Hematopoietic multipotent progenitor cell treated with erythropoietin and hydrocortisone succinate and interleukin-3 and kit ligand, for 15 days (in vitro differentiated cells): Measurements from ENCODE around the gene COPRS.

Experiments
- DNase-seq: peaks from one replicate; pipeline ENCODE4 v3.0.0-alpha.2; 2015; ENCODE audit warnings: low spot score

COPRS gene, protein sequence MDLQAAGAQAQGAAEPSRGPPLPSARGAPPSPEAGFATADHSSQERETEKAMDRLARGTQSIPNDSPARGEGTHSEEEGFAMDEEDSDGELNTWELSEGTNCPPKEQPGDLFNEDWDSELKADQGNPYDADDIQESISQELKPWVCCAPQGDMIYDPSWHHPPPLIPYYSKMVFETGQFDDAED

DNA sequence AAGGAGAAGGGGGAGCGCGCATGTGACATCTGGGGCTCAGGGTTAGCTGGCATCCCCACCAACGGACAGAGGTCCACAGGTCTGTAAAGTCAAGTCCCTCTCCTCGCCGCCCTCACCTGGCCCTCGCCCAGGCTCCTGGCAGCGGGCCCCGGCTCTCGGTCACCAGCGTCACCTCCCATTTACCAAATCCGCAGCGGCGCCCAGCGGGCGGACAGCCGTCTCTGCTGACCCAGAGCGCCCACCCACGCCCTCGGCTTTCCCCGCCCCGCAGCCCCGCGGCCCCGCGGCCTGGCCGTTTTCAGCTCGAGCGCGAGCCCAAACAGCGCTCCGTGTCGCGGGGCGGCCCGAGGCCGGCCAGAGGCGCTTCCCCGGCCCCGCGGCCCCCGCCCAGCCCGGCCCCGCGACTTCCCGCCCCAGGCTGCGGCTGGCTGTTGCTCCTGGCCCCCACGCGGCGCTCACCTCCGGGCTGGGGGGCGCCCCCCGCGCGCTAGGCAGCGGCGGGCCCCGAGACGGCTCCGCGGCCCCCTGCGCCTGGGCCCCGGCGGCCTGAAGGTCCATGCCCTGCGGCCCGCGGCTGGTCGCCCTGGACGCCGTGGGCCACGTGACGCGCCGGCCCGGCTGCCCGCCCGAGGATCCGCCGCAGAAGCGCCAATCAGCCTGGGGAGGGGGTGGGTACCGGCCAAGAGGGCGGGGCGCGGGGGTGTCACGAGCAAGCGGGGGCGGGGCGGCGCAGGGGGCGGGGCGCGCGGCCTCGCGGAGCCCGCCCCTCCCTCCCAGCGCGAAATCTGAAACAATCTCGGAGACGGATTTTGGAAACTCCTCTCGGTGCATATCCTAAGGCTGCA, at the start of gene COPRS:
Gene COPRS (minus strand): TSS at position 603 of the 845 bp plus-strand sequence. CDS start 45 bp downstream, at position 558.
- DNase-seq: peak; percentile 80

DNA sequence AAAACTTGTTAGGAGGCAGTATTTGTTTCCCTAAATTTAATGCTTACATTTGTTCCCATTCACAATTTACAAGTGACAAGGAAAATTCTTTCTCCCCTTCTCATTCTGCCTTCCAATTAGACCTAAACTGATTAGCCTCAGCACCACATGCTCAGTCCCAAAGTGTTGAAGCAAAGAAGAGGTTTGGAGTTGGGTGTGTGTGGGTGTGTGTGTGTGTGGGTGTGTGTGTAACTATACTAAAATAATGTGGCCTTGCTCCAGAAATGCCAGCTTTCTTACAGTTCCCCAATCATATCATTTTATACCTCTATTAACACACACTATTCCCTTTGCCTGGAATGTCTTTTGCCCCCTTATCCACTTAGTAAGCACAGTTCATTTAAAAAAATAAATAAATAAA, 49.3 kb upstream of the COPRS start:
- no peak for DNase-seq

DNA sequence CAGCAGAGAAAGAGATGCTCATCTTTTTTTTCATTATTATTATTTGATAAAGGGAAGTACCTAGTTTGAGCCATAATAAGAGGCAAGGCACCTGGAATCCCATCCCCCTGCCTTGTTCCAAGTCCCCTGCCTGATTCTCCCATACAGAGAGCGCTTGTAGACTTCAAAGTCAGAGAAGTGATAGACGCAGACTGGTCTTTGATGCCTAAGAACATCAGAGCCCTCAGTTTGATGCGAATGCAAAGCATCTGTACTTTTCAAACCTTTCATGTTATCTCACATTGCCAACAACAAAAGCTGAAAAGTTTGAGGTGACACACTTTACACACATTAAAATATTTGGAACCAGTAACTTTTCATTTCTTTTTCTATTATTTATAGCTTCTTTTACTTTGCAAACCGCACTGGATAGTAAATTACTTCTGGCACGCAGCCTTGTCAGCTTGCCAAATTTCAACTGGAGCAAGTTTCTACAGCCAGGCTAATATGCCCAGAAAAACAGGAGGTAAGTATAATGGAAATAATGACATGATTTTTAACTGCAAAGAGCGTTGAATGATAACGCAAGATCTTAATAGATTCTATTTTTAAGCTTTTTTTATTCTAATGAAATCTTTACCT, 48.4 kb upstream of the COPRS start:
- DNase-seq: peak; percentile 18

DNA sequence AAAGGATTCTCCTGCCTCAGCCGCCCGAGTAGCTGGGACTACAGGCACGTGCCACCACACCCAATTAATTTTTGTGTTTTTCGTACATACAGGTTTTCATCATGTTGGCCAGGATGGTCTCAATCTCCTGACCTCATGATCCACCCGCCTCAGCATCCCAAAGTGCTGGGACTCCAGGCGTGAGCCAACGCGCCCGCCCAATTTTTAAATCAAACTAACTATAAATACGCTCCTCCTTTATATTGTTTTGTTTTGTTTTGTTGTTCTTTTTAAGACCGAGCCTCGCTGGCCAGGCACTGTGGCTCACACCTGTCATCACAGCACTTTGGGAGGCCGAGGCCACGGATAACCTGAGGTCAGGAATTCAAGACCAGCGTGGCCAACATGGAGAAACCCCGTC, 44.4 kb upstream of the COPRS start:
- DNase-seq: no peak

DNA sequence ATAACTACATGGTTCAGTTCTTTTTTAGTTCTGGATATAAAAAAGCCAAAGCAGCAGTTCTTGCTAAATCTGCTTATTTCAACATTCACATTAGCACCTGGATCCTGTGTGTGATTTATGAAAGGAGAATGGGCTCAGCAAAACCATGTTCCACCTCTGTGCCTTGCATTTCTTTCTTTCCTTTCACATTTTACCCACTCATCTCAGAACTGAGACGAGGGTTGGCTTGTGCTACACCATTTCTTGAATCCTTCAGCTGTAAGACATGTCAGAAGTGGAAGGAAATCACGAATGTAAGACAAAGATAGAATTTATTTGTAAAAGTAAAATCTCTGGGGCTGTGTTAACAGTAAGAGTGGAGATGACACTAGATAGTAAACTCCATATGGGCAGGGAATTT, 43.6 kb upstream of the COPRS start:
- DNase-seq: no peak

DNA sequence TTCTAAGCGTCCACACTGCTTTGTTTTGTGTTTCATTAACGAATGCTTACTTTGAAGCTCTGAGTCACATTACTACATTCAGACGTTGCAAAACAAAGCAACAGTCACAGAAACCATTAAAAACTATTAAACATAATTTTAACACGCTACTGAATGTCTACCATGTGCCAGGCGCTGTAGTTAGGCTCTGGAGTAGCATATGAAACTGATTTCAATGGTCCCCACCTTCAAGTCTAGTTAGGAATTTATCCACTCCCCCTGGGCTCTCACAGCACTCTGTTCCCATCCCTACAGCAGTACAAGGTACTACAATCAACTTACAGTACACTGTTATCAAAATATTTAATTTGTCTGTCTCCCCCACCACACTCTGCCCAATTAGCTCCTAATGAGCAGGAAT, 41.8 kb upstream of the COPRS start:
- no peak for DNase-seq

DNA sequence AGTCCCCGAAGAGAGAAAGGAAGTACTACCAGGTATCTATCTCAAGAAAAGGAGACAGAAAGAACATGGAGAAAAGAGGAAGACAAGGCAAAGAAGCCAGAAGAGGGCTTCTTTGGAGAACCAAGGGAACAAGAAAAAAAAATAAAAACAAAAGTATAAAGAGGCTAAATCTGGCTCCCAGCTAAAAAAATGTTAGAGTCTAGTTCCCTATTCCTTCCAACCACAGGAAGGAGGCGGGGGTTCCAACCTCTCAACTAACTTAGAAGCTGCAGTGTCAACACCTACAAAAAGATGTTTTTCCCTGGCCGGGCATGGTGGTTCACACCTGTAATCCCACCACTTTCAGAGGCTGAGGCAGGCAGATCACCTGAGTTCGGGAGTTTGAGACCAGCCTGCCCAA, 29.1 kb upstream of the COPRS start:
- no peak for DNase-seq

DNA sequence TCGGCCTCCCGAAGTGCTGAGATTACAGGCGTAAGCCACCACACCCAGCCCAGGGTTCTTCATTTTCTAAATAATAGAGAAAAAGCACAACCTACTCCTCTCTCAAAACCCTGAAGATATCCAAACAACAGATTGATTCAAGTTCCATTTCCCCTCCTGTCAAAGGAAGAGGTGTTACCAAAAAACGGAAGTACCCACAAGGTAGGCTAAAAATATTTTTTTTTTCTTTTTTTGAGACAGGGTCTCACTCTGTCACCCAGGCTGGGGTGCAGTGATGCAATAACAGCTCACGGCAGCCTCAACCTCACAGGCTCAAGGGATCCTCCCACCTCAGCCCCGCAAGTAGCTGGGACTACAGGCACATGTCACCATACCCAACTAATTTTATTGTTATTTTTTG, 23.5 kb upstream of the COPRS start:
- no peak for DNase-seq

DNA sequence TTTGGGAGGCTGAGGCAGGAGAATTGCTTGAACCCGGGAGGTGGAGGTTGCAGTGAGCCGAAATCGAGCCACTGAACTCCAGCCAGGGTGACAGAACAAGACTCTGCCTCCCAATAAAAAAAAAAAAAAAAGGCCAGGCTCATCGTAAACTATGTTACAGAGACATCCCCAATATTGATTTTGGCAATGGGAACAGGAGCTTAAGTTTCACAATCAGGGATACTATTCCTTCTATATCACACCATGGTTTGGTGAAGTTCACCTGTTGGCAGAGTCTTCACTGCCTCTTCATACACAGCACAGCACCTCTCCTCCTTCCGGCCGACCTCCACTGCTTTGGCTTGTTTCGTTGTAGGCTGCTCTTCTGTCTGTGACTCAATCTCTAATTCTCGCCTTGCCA, 21.3 kb upstream of the COPRS start:
- DNase-seq: no peak

DNA sequence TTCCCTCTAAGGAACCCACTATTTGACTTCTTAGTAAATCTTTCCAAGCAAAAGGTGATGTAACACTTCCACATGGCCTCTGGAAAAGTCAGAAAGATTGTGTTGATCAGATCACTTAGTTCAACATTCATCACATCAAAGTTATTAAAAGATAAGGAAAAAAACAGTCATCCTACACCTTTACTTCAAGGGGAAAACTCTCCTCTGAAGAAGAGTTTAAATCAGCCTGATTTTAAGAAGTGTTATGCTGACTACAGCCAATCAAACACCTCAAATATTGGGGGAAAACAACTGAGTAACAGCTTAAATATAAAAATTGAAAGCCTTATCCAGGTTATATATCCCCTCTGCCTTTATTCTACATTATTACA, 19.6 kb upstream of the COPRS start:
- DNase-seq: no peak

DNA sequence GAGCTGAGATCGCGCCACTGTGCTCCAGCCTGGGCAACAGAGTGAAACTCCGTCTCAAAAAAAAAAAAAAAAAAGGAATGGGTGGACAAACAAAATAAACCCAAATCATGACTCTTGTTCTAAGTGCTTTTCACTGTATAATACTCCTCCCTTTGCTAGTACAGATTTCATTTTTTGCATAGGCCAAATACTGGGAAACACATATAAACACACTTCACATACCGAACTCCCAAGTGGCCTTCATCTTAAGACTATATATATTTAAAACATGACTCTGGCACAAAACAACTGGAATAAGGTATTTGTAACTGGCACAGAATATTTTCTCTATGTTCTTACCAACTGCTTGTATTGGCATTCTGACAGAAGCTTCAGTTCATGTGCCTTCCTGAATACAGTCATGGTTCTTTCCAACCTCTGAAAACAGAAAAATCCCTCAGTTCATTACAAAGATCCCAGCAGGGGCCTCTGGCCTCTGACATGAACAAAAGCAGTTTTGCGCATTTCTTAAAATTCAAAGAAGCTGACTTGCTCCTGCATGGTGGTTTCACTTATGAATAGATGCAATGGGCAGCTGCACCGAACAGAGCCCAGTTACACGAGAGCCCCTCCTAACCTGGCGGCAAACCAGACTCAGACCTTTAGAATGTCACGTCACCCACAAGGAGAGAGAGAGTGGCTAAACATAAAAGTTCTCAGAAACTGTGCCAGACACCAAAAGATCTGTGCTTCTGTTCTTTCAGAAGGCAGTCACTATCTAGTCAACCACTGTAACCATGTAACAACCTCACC, 19.1 kb upstream of the COPRS start:
- DNase-seq: no peak

DNA sequence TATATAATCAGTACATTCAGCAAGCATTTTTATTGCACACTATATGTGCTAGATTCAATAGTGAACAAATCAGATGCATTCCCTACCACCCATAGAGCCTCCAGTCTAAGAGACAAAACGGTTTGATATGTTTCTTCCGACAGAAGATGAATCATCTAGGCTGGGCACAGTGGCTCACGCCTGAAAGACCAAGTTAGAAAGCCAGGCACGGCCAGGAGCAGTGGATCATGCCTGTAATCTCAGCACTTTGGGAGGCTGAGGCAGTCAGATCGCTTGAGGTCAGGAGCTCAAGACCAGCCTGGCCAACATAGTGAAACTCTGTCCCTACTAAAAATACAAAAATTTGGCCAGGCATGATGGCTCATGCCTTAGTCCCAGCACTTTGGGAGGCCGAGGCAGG, 18.3 kb upstream of the COPRS start:
- no peak for DNase-seq

DNA sequence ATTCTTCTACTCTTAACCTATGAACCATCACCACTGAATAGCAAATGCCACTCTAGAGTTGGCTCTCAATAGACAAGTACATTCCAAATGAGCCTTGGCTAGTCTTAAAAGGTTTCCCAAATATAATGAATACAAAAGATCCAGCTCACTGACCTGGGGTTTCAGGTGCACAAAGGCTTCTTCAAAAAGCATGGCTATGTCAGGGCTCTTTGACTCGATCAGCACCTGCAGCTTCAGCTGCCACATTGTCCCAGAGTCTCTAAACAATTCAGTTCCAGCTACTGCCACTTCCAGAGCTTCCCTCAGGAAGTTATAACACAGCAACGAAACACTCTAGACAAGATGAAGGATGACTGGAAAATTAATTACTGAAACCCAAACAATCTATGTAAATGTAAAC, 16.0 kb upstream of the COPRS start:
- no peak for DNase-seq

DNA sequence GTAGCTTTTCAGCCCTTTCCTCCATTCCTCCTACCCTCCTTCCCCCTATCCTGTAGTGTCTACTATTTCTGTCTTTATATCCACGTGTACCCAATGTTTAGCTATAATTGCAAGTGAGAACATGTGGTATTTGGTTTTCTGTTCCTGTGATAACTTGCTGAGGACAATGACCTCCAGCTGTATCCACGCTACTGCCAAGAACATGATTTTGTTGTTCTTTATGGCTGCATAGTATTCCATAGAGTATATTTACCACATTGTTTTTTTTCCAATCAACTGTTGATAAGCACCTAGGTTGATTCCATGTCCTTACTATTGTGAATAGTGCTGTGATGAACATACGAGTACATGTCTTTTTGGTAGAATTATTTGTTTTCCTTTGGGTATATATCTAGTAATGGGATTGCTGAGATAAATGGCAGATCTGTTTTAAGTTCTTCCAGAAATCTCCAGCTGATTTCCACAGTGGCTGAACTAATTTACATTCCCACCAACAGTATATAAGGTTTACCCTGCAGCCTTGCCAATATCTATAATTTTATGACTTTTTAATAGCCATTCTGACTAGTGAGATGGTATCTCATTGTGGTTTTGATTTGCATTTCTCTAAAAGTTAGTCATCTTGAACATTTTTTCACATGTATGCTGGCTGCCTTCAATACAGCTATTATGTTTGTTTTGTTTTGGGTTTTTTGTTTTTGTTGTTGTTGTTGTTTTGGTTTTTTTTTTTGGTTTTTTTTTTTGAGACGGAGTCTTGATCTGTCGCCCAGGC, 10.9 kb upstream of the COPRS start:
- DNase-seq: no peak

DNA sequence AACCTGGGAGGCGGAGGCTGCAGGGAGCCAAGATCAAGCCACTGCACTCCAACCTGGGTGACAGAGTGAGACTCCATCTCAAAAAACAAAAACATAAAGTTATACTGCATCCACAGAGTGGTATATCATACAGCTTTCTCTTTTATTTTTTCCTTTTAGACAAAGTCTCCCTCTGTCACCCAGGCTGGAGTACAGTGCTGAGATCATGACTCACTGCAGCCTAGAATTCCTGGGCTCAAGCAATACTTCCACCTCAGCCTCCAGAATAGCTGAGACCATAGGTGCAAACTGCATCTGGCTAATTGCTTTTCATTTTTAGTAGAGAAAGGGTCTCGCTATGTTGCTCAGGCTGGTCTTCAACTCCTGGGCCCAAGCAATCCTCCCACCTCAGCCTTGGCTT, 10.0 kb upstream of the COPRS start:
- DNase-seq: no peak

DNA sequence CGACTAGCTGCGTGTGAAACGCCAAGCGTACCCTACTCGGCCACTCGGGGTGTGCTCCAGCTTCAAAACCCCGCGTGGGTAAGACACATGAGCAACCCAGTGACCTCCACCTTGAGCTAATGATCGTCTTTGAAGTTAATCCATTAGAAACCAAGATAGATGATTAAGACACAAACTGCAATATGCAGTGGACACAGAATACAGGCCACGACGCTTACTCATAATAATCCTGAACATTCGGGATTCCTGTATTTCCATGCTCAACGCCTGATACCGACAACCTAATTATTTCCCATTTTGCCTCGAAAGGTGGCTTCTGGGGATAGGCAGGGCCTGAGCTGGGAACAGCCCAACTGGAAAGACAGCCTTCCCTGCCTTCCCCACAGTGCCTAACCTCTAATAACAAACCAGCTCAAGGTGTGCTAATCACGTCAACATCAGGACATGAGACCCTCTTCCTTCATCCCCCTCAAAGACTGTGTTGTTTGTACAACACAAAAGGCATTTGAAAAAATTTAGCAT, 504 bp upstream of the COPRS start:
- DNase-seq: no peak

DNA sequence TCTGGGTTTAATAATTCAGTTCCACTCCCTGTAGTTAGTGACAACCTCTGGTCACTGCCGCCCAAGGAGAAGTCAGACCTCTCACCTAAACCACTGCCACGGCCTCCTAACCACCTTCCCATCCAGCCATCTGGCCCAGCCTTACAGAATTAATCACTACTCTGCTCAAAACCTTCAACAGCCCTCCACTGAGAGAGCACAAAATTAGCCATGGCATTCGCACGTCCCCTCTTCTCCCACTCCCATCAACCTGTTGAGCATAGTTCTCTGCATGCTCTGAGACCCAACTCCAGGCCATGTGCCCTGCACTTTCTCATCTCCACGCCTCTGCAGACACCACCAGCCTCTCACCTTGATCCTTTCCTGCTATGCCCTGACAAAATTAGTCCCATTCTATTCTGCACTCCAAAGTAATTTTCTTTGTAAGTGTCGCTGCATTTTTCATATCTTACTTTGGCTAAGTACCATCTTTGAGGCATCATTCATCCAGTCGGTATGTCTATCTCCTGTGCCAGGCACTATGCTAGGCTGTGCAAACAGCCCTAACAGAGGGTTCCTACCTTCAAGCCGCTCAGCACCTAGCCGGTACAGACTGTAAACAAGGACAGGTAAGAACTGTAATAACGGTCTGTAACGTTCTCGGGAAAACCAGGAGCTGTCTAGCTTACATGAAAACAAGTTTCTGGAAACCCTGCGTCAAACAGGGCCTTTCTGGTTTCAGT, 963 bp downstream of the COPRS start:
- no peak for DNase-seq

DNA sequence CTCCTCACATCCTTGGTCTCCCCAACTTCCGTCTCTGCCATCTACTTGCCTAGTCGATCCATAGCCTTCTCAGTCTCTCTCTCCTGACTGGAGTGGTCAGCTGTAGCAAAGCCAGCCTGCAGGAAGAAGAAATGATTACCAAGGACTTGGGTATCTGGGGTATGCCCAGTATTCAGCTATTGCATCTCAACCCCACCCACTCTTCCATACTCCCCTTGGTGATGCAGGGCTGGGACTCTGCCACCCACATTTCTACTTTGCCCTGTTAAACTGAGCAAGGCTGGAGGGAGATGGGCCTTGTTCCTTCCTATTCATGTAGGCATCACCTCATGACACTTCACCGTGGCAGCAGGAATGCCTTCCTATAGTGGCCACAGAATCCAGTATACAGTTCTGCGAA, 2.3 kb downstream of the COPRS start:
- DNase-seq: no peak

DNA sequence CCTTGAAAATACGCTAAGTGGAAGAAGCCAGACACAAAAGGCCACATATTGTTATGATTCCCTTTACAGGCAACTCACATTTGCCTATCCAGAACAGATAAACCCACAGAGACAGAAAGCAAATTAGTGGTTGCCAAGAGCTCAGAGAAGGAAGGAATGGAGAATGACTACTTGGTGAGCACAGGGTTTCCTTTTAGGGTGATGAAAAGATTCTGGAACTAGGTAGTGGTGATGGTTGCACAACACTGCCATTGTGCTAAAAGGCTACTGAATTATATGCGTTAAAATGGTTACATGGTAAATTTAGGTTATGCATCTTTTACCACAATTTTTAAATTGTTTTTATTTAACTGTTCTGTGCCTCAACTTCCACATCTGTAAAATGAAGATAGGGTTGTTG, 4.4 kb downstream of the COPRS start:
- no peak for DNase-seq

DNA sequence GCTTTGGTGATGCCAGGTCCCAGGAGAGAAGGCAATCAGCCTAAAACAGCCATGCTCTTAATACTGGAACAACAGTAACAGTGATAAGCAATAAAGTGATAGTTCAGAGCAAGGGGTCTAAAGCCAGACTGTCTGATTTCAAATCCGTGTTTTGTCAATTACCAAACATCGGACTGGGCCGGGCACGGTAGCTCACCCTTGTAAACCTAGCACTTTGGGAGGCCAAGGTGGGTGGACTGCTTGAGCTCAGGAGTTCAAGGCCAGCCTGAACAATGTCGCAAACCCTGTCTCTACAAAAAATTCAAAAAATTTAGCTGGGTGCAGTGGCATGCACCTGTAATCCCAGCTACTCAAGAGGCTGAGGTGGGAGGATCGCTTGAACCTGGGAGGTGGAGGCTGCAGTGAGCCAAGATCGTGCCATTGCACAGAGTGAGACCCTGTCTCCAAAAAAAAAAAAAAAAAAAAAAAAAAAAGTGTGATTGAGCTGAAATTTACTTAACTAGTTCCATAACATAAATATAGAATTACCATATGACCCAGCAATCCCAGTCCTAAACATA, 5.1 kb downstream of the COPRS start:
- no peak for DNase-seq

DNA sequence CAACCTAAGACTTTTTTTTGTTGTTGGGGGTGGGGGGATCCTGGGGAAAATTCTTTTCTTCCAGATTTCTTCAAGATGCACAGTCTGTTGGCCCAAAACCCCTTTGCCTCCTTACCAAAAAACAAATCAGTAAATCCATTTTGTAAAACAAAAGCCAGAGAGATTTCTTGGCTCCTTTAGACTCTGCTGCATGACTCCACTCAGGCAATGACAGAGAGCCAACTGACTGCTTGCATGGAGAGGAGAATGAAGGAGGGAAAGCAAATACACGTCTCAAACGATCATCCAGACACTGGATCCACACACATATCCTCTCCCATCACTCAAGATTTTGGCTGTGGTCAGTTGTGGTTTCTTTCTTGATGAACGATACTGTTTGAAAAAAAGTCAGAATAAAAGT, 13.8 kb downstream of the COPRS start:
- no peak for DNase-seq
